ENCODE results near the gene RPS6KL1.

The RPS6KL1 gene

DNA sequence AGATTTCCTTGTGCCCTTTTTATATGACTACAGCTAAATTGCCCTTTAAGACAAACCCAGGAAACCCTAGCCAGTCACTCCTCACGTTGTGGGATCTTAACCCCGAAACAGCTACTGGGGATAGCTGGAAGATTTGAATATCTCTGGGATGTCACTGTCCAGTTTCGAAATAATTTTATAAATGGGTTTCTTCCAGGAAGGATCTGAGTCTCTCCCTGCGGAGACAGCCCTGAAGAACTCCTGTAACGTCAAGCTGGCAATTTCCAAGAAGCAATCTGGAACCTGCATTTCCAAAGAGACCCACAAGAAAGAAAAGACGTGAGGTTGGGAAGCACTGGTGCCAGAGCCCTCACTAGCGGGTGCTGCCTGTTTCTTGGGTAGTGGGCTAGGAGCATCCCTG, 68.0 kb downstream of the RPS6KL1 start:
- no peak for DNase-seq (ENCODE audit: low read depth)

Measured in stimulated activated CD4-positive, alpha-beta T cell treated with anti-CD3 and anti-CD28 coated beads, Interleukin-2, amount 100 ng/mL, for 4 hours (primary cell).